Activated CD4-positive, alpha-beta T cell treated with anti-CD3 and anti-CD28 coated beads, Interleukin-2, Interleukin-4, amounts not matched to agents 100 ng/mL and 50 ng/mL, durations not matched to agents 16 hours and 8 hours (primary cell): ENCODE results near the gene ERVK3-1.
"Not testable (repeated sequence)": the region's sequence is repeated elsewhere in the genome, so short reads cannot be mapped to it uniquely, and the experiment has no call there.

Experiments used
- DNase-seq: peaks from one replicate; pipeline ENCODE4 v3.0.0-alpha.2; 2020; ENCODE audit warnings: low spot score

Gene ERVK3-1

DNA sequence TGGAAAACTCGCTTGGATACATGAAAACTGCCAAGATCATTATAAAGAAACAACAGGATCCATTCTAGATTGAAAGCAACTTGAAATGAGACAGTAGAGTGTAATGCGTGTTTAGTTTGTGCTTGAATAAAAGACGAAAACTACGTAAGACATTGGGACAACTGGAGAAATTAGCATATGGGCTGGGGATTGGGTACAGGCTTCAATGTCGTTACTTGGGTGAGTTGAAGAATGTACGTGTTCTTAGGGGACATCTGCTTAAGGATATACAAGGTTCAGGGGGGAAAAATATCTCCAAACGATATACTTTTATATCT is 471 bp upstream of the ERVK3-1 start:
- DNase-seq: no peak

DNA sequence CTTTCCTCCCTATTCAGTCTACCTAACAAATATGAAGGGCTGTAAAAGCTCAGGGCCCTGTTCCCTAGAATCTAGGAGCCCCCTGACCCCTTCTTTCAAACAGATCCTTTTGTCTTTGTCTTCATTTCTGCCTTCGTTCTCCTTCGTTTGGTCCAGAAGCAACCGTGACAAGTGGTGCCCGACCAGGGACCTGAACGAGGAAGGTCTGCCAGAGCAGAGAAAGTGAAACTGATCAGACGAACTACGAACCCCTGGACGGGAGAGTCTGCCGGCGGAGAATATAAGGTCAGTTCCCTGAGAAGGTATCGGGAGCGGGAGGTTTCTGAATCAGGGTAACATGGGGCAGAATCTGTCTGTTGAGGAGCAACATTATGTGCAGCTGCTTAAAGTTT is 751 bp downstream of the ERVK3-1 start:
- DNase-seq: no peak

DNA sequence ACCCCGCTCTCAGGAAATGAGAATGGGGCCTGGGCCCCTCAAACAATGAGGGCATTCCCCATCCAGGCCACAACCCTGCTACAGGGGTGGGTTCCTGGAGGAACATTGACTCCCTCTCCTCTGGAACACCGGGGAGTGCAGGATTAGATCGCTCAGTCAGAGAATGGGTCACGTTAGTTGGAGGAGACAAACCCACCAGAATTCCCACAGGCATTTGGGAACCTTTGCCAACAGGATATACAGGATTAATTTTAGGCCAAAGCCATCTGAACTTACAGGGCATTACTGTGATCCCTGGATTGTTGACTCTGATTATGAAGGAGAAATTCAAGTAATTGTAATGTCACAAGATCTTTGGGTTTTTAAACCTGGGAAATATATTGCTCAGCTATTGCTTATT is 2.6 kb downstream of the ERVK3-1 start:
- DNase-seq: no peak

DNA sequence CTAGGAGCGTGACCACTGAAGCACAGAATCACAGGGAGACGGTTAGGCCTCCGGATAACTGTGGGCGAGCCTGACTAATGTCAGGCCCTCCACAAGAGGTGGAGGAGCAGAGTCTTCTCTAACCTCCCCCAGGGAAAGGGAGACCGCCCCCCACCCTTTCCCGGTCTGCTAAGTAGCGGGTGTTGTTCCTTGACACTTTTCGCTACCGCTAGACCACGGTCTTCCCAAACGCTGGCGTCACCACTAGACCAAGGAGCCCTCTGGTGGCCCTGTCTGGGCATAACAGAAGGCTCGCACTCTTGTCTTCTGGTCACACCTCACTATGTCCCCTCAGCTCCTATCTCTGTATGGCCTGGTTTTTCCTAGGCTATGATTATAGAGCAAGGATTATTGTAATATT is 5.5 kb downstream of the ERVK3-1 start:
- DNase-seq: not testable (repeated sequence)

DNA sequence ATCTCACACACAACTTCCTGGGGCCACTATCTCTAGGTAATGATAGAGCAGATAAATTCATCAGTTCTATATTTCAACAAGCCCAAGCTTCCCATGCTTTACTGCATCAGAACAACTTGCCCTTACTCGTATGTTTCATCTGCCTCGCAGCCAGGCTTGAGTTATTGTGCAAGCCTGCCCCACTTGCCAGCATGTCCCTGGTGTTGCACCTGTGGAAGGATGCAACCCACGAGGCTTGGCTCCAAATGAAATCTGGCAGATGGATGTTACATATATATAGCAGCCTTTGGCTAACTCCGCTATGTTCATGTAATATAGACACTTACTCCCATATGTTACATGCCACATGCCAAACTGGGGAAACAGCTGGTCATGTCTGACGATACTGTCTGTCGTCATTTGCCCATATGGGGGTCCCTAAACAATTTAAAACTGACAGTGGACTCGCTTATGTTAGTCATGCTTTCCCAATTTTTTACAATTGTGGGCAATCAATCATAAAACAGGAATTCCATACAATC is 6.2 kb downstream of the ERVK3-1 start:
- DNase-seq: no peak

DNA sequence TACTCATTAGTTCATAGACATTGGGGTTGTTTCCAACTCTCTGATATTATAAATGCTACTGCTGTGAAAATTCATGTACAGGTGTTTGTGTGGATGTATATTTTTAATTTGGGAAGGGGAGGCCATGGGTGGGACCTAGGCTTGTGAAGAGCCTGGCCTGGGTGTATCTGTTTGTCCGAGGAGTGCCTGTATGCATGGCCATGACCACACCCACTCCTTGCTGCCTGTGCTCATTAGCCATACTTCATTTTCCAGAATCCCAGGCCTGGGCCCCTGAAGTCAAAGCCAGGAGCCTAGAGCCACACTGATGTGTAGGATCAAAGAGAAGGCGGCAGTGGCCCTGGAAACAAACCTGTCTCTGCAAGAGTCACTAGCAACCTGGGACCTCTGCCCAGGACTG is 10.4 kb downstream of the ERVK3-1 start:
- DNase-seq: no peak

DNA sequence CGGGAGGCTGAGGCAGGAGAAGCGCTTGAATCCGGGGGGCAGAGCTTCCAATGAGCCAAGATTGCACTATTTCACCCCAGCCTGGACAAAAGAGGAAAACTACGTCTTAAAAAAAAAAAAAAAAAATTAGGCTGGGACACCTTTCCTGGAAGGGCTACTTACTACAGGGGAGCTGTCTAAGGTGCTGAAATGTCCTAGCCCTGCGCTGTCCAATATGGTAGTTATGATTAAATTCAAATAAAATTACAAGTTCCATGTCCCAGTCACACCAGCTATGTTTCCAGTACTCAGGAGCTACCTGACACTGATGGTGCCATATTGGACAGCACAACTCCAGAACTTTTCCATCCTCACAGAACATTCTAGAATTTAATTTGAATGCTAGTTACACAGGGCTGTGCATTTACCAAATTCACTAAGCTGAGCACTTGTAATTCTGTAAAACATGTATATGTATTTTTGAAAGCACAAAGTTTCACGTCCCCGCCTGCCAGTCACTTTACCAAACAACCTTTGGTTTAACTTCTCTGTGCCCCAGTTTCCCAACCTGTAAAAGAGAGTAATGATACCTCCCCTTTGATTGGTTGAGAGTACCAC is 12.4 kb downstream of the ERVK3-1 start:
- DNase-seq: no peak

DNA sequence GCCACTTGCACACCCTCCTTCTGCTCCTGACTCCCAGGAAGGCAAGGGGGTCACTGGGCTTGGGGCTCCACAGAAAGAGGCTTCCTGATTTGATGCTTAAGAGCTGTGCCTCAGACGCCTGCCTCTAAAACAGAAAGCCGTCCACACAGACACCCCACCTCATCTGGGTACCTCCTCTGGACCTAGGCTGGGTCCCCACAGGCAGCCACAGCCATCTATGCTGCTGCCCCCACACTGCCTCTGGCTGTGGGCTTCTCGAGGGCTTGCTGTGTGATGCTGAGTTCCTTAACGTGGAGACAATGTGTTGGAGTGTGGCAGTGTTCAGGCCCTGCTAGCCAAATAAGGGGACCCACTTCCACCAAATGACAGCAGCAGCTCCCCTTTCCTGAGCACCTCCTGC is 13.1 kb downstream of the ERVK3-1 start:
- DNase-seq: no peak

DNA sequence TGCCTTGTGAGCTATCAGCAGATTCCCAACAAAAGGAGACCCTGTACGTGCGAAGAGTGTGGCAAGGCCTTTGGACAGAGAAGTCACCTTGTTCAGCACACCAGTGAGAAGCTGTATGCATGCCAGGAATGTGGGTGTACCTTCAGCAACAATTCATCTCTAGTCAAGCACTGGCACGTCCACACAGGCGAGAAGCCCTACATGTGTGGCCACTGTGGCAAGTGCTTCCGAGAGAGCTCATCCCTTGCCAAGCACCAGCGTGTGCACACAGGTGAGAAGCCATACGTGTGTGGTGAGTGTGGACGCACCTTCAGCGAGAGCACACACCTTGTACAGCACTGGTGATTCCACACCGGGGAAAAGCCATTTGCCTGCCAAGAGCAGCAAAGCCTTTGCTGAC is 14.1 kb downstream of the ERVK3-1 start:
- DNase-seq: no peak

DNA sequence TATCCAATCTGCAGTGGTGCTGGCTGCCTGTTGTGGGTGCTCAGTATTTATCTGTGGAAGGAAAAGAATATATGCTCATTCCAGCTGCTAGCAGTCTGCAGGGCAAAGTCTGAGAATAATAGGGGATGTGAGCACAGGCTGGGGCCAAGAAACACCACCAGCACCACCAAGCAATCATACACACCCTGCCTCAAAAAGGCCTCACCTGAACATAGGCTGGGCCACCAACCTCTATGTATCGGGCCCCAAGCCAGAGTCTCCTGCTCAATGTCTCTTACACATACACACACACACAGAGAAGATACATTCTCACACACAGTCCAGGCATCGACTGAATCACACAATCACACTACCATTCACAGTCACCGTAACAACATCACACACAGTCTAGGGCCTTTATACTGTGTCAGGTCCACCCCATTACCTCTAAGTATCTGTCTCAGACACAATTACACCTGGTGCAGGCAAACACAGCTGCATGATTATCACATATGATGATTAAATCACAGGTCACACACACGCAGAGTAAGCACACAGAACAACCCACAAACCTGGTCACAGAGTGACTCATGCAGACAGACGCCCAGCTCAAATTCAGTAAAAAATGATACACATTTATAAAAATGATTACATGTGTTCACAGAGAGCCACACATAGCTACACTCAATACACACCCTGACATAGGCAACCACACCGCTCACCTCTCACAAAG is 20.3 kb downstream of the ERVK3-1 start:
- DNase-seq: no peak

DNA sequence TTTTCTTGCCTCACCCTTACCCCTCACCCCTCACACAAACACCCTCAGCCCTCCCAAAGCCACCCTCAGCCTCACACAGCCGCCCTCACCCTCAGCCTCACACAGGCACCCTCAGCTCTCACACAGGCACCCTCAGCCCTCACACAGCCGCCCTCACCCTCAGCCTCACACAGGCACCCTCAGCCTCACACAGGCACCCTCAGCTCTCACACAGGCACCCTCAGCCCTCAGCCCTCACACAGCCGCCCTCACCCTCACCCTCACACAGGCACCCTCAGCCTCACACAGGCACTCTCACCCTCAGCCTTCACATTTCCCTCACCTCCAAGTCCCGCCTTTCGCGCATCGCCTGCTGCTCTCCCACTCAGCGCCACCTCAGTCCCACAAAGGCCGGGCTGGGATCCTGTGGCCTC is 21.3 kb downstream of the ERVK3-1 start:
- DNase-seq: no peak

DNA sequence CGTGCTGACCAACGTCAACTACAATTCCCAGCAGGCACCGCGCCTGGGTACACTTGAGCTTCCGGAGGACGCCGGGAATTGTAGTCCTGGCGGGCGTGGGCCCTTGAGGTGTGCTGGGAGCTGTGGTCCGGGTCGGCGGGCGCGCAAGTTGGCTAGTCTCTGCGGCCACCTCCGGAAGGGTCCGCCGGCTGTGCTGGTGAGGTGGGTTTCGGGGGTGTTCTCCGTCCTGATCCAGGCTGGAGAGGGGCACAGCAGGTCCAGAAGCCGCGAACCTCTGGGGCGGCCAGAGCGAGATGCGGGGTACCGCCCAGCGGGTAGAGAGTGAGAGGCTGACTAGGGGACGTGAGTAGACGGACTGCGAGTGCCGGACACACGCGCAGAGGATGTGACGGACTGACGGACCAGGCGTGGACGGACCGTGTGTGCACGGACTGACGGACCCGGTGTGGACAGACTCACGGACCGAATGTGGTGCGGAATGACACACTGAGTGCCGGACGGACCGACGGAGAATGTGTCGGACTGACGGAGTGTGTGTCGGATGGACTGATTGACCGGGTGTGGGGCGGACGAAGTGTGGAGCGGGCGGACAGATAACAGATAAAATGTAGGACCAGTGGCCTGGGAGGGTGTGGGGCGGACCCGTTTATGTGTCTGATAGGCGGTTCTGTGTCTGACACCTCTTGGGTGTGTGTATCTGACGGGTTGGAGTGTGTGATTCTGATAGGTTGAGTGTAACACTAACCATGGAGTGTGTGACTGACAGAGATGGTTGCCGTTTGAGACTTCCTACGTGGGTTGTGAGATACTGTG is 21.9 kb downstream of the ERVK3-1 start, which contains the start of gene ZSCAN22:
Gene ZSCAN22, plus strand, starts transcription at position 81 of the 813 bp plus-strand sequence. CDS start 7,809 bp downstream, outside the sequence.
- DNase-seq: peak; percentile 94

DNA sequence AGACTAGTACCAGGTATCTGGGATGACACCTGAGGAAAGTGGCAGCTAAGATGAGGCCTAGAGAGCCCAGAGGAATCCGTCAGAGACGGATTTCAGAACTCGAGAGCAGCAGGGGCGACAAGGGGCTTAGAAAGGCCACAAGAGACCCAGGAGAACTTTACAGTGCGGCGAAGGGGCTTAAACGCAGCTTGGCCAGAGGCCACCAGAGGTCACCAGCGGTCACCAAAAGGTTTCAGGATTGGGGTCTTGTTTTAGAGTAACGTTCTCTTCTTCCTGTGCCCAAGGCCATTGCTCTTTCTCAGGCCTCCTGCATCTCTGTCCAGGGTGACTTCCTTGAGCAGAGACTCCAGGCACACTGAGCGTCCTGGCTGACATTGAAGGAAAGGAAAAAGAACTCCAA is 23.8 kb downstream of the ERVK3-1 start:
- DNase-seq: no peak

DNA sequence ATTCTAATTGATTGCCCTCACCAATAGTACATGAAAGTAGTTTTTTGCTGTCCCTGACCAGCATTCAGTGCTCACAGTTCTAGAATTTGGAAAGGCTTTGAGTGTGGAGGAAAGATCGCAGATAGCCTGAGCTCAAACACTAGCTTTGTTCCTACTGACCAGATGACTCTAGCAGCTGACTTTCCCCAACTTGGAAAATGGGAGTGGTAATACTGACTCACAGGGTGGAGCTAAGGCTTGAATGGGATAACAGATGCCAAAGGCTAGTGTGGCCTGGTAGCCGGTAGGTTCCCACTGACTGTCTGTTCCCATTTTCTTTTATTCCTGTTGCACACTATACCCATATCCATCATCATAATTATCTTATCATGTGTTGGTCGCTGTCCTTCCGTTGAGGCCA is 25.3 kb downstream of the ERVK3-1 start:
- no peak for DNase-seq

DNA sequence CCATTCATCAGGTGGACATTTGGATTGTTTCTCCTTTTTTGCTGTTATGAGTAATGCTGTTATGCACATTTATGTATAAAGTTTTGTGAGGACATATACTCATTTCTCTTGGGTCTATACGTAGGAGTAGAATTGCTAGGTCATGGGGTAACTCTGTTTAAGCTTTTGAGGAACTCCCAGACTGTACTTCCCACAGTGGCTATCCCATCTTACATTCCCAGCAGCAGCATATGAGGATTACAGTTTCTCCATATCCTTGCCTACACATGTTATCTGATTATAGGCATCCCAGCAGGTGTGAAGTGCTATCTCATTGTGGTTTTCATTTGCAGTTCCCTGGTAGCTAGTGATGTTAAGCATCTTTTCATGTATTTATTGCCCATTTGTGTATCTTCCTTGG is 27.5 kb downstream of the ERVK3-1 start:
- DNase-seq: no peak

DNA sequence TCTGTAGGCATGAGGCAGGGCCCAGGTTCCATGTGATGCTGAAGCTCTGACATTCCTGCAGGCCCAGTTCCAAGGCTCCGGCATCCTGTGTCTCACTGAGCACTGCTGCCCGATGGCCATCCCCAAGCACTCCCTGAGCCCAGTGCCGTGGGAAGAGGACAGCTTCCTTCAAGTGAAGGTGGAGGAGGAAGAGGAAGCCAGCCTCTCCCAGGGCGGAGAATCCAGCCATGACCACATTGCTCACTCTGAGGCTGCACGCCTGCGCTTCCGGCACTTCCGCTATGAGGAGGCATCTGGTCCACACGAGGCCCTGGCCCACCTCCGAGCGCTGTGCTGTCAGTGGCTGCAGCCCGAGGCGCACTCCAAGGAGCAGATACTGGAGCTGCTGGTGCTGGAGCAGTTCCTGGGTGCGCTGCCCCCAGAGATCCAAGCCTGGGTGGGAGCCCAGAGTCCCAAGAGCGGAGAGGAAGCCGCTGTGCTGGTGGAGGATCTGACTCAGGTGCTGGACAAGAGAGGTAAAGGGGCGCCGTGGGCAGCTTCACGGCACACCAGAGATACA is 29.6 kb downstream of the ERVK3-1 start:
- no peak for DNase-seq

DNA sequence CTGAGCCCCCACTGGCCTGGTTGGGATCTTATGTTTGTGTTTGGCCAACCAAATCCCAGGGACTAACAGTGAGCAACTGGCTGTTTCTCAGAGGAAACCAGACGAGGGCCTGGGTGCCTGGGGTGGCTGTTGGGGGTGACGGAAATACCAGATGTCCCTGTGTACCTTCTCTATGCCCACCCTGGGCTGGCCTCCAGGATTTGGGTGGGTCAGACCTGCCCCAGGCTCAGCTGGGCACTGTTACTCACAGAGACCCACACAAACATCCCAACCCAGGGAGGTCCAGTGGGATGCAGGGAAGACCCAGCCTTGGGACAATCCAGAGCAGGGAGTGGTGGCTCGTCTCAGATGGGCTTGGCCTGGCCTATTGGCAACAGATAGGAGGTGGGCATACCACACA is 30.5 kb downstream of the ERVK3-1 start:
- no peak for DNase-seq

DNA sequence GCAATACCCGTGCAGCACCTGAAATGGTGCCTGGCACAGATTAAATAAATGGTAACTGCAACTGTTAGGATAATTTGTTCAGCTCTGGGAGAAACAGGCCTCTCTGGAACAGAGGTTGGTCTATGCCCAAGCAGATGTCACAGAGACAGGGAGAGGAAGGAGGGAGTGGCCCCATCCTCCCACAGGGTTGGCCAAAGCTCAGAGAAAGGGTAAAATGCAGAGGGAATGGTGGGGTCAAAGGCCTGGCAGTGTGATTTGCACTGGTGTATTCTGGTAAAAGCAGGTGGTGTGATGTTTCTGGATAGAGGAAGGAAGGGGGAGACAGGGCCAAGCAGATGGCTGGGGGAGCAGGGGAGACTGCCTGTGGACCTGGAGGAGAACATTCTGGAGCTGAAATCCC is 31.0 kb downstream of the ERVK3-1 start:
- no peak for DNase-seq

DNA sequence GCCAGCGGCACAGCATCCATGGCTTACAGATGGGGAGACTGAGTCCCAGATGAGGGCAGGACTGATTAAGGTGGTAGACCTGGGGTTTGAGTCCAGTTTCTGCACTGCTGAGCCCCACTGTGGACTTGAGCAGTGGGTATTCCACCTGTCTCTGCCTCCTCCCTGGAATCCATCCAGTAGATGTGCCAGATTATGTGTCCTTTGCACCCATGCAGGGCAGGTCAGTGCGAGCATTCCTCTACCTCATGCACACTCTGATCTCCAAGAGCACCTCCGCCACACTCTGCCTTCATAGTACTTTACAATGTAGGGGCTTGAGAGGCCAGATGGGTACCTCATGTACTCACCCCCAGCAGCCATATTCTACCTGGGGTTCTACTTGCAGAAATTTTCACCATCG is 31.6 kb downstream of the ERVK3-1 start:
- no peak for DNase-seq

DNA sequence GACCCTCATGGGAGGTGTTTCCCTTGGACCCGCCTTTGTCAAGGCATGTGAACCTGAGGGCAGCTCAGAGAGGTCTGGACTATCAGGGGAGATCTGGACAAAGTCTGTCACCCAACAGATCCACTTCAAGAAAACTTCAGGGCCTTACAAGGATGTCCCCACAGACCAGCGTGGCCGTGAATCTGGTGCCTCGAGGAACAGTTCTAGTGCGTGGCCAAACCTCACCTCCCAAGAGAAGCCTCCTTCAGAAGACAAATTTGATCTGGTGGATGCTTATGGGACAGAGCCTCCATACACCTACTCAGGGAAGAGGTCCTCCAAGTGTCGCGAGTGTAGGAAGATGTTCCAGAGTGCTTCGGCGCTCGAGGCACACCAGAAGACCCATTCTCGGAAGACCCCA is 33.2 kb downstream of the ERVK3-1 start:
- no peak for DNase-seq

DNA sequence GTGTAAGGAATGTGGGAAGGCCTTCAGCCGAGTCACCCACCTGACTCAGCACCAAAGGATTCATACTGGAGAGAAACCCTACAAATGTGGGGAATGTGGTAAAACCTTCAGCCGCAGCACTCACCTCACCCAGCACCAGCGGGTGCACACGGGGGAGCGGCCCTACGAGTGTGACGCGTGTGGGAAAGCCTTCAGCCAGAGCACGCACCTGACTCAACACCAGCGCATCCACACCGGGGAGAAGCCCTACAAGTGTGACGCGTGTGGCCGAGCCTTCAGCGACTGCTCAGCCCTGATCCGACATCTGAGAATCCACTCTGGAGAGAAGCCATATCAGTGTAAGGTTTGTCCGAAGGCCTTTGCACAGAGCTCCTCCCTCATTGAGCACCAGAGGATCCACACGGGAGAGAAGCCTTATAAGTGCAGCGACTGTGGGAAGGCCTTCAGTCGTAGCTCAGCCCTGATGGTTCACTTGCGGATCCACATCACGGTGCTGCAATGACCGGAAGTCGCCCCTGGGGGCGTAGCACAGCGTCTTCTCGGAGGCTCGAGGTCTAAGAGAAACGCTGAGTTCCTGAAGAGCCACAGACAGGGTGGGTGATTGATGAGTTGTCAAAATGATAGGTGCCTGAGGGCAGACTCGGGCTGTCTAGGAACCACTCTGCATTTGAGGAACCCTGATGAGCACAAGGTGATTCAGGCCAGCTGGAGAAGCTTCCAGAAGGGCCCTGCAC is 33.8 kb downstream of the ERVK3-1 start:
- DNase-seq: no peak

DNA sequence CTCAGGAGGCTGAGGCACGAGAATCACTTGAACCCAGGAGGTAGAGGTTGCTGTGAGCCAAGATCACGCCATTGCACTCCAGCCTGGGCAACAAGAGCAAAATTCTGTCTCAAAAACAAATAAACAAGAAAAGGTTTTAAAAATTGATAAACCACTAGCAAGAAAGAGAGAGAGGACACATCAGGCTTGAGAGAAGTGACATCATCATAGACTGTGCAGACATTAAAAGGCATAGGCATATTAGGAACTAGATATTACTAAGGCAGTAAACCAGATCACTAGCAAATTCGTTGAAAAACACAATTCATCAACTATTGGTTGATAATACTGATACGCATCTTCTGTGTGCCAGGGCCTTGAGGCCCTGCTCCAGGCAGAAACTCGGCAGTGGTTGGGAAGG is 40.4 kb downstream of the ERVK3-1 start:
- no peak for DNase-seq
